H1 (cell line): Measurements from ENCODE around the gene DPP10. TPM values are rescaled to one million over a fixed set of nuclear protein-coding genes. Genes with fewer than 3 reads are reported as not detected.

ENCODE experiments used
- NANOG ChIP-seq: IDR thresholded peaks from 2 replicates; pipeline ENCODE4 v1.6.1; 2011; ENCODE audit warnings: low read length, low read depth, mild to moderate bottlenecking, inconsistent platforms; ENCODE audit not compliant: insufficient read depth, poor library complexity, severe bottlenecking
- polyA plus RNA-seq, 7 experiments: library from polyadenylated mRNA; depleted of rRNA in 3 of 7; stranded (reverse) in 5 of 7; unstranded in 2 of 7; fragments of >200 nt in 5 of 7; fragments of 200-250 nt in 2 of 7; gene quantifications; 1 replicate in 5 of 7; 2 replicates in 1 of 7; 4 replicates in 1 of 7; pipeline versions ENCODE4 v1.2.1 to v1.2.3, GENCODE V29; 2011 to 2013; ENCODE audit warnings: missing spikeins in 2 of 7, mixed read lengths in 2 of 7
- total RNA-seq: library from RNA; stranded (reverse); fragmentation: NEBNext Ultra II Directional; extraction: Animal tissue kit (Norgen Biotek cat#: 25700); gene quantifications from 2 replicates; pipeline ENCODE4 v1.2.1, GENCODE V29; 2021
- TF ChIP-seq, protein P1 (sequence below): fragments of 300-600 bp; sonication (generic); IDR thresholded peaks from 2 replicates; pipeline ENCODE4 v1.7.1; 2012; ENCODE audit warnings: low read length, moderate library complexity, mild to moderate bottlenecking, inconsistent platforms; ENCODE audit not compliant: insufficient replicate concordance

Gene DPP10
- total and polyA plus RNA-seq, 2 of the 8 experiments (the other 6 are each of a cell fraction or from before 2014, with no cell fraction given), result 3.3 to 7.2 TPM

- TF ChIP-seq, protein P1, sequence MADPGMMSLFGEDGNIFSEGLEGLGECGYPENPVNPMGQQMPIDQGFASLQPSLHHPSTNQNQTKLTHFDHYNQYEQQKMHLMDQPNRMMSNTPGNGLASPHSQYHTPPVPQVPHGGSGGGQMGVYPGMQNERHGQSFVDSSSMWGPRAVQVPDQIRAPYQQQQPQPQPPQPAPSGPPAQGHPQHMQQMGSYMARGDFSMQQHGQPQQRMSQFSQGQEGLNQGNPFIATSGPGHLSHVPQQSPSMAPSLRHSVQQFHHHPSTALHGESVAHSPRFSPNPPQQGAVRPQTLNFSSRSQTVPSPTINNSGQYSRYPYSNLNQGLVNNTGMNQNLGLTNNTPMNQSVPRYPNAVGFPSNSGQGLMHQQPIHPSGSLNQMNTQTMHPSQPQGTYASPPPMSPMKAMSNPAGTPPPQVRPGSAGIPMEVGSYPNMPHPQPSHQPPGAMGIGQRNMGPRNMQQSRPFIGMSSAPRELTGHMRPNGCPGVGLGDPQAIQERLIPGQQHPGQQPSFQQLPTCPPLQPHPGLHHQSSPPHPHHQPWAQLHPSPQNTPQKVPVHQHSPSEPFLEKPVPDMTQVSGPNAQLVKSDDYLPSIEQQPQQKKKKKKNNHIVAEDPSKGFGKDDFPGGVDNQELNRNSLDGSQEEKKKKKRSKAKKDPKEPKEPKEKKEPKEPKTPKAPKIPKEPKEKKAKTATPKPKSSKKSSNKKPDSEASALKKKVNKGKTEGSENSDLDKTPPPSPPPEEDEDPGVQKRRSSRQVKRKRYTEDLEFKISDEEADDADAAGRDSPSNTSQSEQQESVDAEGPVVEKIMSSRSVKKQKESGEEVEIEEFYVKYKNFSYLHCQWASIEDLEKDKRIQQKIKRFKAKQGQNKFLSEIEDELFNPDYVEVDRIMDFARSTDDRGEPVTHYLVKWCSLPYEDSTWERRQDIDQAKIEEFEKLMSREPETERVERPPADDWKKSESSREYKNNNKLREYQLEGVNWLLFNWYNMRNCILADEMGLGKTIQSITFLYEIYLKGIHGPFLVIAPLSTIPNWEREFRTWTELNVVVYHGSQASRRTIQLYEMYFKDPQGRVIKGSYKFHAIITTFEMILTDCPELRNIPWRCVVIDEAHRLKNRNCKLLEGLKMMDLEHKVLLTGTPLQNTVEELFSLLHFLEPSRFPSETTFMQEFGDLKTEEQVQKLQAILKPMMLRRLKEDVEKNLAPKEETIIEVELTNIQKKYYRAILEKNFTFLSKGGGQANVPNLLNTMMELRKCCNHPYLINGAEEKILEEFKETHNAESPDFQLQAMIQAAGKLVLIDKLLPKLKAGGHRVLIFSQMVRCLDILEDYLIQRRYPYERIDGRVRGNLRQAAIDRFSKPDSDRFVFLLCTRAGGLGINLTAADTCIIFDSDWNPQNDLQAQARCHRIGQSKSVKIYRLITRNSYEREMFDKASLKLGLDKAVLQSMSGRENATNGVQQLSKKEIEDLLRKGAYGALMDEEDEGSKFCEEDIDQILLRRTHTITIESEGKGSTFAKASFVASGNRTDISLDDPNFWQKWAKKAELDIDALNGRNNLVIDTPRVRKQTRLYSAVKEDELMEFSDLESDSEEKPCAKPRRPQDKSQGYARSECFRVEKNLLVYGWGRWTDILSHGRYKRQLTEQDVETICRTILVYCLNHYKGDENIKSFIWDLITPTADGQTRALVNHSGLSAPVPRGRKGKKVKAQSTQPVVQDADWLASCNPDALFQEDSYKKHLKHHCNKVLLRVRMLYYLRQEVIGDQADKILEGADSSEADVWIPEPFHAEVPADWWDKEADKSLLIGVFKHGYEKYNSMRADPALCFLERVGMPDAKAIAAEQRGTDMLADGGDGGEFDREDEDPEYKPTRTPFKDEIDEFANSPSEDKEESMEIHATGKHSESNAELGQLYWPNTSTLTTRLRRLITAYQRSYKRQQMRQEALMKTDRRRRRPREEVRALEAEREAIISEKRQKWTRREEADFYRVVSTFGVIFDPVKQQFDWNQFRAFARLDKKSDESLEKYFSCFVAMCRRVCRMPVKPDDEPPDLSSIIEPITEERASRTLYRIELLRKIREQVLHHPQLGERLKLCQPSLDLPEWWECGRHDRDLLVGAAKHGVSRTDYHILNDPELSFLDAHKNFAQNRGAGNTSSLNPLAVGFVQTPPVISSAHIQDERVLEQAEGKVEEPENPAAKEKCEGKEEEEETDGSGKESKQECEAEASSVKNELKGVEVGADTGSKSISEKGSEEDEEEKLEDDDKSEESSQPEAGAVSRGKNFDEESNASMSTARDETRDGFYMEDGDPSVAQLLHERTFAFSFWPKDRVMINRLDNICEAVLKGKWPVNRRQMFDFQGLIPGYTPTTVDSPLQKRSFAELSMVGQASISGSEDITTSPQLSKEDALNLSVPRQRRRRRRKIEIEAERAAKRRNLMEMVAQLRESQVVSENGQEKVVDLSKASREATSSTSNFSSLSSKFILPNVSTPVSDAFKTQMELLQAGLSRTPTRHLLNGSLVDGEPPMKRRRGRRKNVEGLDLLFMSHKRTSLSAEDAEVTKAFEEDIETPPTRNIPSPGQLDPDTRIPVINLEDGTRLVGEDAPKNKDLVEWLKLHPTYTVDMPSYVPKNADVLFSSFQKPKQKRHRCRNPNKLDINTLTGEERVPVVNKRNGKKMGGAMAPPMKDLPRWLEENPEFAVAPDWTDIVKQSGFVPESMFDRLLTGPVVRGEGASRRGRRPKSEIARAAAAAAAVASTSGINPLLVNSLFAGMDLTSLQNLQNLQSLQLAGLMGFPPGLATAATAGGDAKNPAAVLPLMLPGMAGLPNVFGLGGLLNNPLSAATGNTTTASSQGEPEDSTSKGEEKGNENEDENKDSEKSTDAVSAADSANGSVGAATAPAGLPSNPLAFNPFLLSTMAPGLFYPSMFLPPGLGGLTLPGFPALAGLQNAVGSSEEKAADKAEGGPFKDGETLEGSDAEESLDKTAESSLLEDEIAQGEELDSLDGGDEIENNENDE, result no peak
- TF ChIP-seq NANOG, result no peak
Observed at GRCh38 chr2:114534116-114535084, 92.0 kb downstream of the DPP10 start (continued).
